ENCODE results near the gene VSIR.

VSIR gene

DNA sequence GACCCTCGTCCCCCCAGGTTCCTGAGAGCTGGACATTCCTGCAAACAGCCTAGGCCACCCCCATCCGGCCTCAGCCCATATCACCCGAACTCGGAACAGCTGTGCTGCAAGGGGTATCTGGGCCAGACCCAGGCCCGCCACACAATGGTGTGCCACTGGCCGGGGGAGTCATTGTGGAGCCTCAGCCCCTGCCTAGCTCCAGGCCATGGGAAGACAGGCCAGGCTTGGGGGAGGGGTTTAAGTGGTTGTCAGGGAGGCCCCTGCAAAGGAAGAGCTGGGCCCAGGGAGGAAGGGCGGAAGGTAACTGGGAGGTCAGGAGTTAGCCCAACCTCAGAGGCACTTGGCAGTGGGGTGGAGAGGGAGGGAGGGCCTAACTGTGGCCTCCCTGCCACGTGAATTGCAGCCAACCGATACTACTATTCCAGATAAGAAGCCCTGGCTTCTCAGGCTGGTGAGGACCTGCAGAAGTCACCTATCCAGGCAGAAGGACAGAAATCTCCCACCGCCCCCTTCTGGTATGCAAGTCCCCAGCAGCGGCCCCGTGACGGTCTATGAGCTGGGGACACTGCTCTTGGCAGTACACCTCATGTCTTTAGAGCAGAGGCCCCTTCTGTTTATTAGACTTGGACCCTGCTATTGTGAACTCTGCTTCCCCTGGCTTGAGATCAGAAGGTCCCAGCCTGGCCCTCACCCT is 26.8 kb downstream of the VSIR start:
- DNase-seq = no peak

DNA sequence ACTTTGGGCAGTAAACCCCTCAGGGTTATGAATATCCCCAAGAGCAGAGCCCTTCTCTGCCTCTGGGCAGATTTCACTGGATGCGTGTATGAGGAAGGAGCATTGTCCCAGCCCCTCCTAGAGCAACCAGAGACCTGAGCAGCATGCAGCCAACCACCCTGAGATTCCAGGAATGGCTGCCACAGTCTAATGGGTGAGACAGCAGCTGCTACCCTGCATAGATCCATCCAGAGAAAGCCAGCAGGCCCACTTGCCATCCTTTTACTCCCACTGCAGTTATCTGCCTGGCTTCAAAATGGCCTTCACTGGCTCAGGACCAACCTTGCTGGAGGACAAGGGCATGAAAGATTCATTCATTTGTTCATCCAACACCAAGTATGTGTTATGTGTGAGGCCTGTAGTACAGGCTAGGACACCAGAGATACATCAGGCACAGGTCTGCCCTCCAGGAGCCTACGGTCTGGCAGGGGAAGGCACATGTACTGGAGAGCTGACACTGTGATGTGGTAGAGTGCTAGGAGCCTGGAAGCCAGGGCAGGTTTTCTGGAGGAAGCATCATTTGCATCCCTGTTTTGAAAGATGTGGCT is 27.6 kb downstream of the VSIR start:
- DNase-seq = no peak

DNA sequence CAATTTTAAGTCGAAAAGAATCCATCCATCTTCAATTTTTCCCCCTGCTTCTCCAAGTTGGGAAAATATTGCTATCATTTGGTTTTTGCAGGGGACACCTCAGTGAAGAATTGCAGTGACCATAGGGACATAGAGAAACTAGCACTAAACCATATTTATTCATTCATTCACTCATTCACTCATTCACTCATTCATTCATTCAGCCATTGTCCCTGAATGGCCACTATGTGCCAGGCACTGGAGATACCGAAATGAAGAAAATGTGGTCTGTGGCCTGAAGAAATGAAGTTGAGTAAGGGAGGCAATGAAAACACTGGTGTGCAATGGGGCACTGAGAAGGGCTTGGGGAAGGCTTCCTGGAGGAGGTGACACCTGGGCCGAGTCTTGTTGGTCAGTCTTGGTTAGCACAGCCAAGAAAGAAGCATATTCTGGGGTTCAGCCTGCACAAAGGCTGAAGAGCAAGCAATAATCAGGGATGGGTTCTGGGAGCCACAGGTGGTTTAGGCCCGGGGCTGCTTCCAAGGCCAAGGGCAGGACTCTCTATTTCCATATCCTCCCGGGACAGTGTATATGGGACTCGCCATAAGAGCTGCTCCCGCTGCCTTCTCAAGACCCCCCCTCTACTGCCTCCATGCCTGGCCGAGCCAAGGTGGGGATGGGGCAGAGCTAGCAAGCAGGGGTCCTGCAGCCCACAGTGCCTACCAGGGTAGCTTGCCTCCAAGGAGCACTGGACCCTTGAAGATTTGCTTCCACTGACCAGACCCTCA is 28.2 kb downstream of the VSIR start:
- no peak for DNase-seq

DNA sequence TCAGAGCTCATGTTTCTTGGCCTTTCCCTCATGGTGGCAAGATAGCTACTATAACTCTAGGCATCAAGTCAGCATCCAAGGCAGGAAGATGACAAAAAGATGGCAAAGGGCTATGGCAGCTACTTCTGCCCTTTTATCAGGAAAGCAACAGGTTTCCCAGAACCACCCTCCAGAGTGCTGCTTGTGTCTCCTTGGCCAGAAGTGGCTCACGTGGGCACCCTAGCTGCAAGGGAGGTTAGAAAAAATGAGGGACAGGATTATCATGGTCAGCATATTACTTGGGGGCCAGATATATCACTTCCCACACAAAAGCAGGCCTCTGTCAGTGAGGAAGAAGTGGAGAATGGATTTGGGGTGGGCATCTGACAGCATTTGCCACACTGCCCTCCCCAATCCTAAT is 29.5 kb downstream of the VSIR start:
- DNase-seq = no peak

DNA sequence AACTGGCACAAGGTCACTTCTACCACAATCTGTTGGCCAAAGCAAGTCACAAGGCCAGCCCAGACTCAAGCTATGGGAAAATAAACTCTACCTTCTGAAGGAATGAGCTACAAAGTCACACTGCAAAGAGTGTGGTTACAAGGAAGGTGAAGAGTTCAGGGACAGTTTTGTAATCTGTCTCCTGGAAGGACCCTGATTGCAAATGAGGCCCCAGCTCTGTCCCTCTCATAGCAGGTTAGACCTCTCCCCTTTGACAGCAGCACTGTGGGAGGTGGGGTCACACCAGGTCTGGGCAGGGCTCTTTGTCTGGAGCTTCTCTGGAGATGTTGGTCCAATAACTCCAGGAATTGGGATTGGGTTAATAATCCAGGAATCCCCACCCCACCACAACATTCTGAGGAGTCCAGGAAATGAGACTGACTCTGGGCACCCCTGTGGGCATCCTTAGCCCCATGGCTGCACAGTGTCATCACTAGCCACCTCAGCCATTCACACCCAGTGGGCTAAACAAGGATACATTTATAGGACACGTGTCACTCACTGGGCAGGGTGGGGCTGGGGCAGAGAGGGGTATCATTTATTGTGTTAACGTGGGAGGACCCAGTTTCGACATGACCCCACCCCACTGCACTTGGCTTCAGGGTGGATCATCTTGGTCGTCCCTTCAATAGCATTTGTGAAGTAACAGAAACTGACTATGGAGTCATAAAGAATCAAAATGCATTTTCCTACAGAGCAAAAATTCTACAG is 30.1 kb downstream of the VSIR start:
- no peak for DNase-seq

DNA sequence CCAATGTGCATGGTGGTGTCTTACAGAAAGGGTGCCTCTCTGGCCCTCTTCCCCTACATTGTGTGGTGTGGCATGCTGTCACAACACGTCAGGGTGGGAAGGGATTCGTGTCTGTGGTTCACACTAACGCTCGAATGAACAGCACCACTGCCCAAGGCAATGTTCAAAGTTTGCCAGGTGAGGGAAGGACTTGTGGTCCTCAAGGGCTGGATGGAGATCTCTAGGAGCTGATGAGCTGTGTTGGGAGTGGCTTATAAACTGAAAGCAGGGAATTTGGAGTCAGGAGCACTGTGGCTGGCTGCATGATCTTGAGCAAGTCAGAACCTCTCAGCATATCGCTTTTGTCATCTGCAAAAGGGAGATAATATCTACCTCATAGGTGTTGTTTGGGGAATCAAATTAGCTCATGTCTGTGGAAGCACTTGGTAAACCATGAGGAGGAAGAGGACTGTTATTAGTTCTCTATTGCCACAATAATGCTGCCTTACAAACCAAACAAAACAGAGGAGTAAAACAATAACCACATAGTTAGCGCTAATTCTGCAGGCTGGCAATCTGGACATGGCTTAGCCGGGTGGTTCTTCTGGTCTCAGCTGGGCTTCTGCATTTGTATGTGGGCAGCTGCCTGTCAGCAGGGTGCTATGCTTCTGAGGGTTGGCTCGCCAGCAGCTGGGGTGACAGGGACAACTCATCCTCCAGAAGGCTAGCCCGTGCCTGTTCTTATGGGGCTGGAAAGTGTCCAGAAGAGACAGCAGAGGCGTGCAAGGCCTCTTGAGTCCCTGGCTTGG is 30.8 kb downstream of the VSIR start:
- no peak for DNase-seq

DNA sequence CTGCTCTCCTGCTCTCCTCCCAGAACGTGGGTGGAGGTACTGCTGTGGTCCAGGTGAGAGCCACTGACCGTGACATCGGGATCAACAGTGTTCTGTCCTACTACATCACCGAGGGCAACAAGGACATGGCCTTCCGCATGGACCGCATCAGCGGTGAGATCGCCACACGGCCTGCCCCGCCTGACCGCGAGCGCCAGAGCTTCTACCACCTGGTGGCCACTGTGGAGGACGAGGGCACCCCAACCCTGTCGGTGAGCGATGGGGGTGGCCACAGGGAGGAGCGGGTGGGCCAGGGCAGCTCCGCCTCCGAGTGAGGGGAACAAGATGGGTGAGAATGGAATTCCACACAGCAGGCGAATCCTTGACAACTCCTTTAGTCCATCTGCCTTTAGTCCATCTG is 31.6 kb downstream of the VSIR start:
- no peak for DNase-seq

DNA sequence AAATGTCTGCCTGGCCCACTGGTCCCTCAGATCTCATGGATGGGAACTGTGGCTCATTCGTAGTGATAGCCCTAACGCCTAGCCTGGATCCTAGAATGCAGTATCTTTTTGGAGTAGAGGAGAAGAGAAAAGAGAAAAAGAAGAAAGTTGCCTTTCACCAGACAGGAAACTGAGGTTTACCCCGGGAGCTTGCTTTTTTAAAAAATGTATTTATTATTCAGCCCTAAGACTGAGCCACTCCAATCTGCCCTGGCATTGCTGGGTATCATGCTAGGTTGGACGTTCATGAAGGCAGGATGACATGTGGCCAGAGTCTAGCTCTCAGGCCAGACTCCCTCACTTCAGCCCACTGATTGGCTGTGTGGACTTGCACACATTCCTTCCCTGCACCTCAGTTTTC is 32.3 kb downstream of the VSIR start:
- no peak for DNase-seq

DNA sequence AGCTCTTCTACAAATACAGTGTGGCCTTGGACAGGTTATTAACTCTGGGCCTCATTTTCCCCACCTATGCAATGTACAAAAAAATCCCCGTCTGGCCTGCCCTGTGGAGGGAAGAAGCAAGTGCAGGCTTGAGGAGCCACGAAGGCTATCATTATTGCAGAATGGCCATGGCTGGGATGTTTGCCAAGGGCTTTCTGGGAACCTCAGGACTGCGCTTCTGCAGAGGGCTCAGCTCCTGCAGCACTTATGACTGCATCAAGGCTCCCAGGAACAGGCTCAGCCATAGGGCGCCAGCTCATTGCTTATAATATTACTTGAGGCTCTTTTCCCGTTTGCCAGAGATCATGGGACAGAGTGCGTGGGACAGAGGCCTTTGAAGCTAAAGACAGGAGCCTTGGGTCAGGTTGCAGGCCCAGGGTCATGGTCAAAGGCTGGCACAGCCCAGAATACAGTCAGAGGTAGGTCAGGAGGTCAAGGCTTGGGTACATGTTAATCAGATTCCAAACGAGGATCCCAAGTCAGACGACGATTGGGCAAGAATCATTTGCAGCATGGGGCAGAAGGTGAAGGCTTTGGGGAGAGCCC is 33.2 kb downstream of the VSIR start:
- DNase-seq = no peak

DNA sequence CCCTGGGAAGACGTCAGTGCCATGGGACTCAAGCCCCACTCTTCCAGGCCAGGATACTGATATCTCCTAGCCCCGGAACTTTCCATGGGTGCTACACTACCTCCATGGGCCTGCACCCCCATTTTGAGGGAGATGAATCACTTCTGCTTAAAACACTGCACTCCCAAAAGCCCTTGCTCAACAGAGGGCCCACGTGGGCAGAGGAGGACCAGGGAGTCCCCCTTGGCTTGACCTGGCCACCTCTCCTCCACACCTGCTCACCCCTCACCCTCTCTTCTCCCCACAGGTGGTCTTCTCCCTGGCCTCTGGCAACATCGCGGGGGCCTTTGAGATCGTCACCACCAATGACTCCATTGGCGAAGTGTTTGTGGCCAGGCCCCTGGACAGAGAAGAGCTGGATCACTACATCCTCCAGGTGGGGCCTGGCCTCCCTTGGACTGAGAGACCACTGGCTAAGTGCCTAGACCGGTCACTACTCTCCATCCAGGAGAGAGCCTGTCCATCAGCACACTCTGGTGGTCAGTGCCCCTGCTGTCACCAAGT is 33.9 kb downstream of the VSIR start:
- no peak for DNase-seq

DNA sequence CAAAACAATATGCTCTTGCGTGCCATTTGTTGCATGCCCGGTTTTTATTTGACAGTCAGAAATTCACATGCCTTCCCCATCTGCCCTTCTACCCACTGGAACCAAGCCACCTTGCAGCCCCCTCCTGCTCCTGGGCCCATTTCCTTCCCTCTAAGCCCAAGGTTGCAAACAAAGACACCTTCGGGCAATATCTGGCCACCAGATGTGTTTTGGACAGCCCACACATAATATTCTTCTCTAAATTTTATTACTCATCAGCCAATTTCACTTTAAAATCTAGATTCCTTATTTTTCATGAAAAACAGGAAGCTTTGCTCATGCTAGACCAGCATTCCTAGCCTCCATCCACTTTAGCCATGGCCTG is 35.5 kb downstream of the VSIR start:
- no peak for DNase-seq

DNA sequence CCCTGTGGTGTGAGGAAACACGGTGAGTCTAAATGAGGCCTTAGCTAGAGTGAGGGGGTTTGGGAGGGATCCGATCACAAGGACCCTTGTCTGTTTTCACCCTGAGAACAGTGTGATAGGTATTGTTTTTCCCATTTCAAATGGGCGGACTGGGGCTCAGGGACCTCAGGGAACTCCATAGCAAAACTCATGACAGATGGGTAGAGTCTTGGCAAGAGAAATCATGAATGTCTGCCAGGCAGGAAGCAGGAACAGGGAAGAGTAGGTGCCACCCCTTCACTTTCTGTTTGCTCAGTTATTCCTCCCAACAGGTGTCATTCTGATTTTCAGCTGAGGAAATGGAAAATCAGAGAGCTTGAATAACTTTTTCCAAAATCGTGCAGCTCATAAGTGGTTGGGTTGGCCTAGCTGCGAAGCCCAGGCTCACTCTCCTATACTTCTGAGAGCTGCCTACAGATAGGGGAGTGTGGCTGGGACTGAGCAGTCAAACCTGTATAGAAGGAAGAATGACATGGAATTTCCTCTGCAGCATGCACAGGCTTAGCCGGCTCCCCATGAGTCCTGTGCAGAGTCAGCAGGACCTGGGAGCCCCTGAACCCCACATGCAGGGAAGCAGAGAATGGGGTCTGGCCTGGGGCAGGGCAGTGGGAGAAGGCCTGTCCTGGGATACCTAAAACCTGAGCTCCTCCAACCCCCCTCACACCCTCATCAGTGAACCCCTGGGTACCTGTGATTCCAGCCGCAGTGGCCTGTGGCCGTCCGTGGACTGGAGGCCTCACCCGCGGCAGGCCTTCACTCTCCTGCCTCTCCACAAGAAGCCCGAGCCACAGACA is 36.1 kb downstream of the VSIR start:
- no peak for DNase-seq

DNA sequence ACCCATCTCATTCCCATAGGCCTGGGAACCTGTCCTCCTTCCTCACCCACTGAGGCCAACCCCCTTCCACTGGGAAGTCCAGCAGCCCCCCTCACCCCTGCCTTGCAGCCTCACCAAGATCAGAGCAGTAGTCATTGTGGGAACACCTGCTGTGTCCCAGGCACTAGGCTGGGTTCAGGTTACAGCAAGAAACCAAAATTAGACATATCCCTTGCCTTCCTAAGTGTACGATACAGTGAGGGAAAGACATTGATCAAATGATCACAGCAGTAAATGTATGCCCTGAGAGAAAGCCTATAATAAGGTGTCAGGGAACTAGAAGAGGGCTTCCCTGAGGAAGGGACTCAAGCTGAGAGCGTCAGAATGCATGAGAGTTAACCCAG is 36.8 kb downstream of the VSIR start:
- no peak for DNase-seq

DNA sequence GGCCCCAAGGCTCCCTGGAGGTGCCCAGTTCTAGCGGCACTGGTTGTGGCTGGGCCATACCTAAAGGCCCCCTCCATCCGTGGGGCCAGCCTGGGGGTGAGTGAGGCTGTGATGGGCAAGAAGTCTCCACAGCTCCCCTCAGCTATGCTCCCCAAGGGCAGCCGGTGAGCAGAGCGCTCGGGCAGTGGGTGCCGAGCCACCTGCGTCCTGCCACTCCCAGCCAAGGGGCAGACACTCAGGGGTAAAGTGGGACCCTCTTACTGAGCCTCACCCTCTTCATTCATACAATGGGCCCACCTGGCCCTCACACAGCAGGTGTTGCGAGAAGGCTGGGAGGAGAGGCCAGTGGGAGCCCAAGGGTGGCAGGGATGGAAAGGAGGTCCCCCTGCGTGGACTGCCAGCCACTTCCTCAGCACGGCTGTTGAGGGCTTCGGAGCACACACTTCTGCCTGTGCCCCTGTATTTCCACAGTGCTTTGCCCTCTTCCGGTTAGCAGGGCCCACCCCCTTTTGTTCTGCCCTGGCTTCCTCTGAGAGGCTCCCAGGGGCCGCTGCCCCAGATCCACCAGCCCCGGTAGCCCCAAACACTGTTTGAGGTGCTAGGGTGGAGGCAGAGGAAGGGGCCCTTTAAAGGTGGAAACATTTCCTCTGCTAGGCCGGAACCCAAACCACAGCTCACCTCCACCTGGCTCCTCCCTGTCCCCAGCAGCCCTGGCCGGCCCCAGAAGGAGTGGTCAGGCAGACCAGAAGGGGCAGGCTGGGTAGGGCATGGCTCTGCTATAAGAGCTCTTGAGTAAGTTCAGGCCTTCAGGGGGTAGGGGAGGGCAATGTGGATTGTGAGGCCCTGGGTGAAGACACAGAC is 37.4 kb downstream of the VSIR start:
- DNase-seq = peak; percentile 43

DNA sequence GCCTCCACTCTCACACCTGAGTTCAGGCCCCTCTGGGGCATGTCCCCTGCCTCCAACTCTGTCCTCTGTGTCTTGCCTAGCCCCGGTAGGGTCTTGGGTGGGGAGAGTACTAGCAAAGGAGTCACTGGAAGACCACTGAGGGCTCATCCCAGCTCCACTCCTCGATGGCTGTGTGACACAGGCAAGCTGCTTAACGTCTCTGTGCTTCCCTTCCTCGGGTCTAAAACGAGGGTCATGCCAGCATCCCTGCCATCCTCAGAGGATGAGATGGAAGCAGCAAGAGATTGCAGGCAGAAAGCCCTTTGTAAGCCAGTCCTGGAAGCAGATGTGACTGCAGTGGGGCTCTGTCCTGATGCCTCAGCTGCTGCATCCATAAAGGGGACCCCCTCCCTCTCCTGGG is 38.5 kb downstream of the VSIR start:
- DNase-seq = no peak

DNA sequence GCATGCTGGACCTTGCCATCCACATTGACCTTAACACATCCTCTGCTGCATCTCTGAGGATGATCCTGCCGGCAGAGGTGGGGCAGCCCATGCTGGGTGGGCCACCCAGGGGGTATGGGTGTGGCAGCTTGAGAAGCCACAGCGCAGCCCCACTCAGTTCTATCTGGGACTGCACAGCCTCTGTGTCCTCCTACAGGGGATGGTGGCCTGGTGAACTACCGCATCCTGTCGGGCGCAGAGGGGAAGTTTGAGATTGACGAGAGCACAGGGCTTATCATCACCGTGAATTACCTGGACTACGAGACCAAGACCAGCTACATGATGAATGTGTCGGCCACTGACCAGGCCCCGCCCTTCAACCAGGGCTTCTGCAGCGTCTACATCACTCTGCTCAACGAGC is 41.5 kb downstream of the VSIR start:
- no peak for DNase-seq

DNA sequence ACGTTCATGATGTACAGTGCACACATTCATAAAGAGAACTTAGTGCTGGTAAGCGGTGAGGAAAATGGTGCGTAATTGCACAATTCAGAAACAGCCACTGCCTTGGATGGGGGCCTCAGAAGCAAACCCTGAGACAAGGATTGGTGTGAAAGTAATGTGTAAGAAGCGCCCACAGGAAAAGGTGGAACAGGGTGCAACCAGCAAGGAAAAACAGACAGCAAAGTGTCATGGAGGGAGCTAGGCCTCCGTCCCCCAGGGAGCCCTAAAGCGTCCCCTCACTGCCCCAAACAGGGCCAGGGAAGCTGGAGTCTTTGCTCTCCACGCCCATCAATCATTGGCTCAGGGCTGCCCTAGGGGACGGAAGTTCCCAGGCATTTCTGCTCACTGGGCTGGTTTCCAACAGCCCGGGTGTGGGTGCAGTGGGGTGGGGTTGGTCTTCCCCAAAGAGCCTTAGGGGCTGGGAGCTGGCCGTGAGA is 44.1 kb downstream of the VSIR start:
- DNase-seq = no peak

DNA sequence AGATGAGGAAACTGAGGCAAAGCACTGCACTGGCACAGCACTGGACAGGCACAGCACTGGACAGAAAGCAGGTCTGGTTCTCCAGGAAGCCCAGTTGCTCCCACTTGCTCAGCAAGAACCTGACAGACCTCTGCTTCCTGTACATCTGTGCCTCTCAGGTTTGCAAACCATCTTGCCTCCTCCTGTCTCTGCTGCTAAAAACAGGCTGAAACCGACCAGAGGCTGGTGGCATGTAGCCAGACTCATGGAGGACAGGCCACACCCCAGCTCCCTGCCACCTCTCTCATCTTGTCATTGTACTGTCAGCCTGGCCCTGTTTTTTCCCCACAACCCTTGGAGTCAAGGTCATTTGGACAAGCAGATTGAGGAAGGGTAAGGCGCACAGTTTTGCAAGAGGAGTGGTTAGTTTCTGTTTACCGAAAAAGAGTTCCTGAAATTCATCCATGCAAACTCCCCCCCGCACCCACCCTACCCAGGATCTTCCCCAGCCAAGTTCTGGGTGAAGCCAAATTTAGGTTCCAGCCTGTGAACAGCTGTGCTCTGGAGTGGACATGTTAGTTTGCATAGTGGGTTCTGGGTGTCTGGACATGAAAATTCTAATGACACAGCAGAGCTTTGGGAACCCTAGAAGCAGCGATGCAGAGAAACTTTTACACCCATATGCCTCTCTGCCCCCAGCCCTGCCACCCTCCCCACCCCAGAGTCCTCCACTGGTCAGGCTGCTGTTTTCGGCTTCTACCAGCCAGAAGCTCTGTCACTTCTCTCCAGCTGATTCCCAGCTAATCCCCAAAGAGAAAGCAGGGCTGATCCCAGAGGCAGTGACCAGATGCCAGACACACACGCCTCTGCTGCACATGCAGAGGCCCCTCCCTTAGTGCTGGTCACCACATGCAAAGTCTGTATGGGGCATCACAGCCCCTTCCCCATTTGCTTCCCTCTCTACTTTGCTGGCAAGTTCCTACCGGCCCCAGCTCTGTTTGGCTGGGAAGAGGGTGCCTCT is 45.3 kb downstream of the VSIR start:
- peak; percentile 46 for DNase-seq

Measured in activated CD4-positive, alpha-beta T cell treated with anti-CD3 and anti-CD28 coated beads for 1 hour (primary cell).